ENCODE data around the gene ANKRD42.

DNA sequence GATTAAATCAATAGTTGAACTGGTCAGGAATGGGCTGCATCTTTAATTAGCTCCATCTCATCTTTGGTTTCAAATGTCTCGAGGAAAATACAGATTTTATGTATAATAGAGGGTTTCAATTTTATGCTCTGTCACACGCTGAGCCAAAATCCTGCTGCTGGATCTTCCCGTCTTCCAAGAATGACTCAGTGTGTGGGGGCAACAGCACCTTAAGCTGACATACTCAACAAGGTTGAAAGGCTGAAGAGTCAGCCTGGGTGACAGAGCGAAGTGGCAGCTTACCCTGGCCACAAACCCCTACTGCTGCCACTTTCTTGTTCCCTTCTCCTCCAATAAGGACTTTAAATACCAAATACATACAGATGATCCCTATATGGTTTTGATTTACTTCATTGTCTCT is 45.6 kb upstream of the ANKRD42 start:
- TF ChIP-seq POLR2AphosphoS5 (IDR thresholded peaks at IDR 0.05; ENCODE audit: low read depth, low read length) (no peak), POLR2A (IDR thresholded peaks at IDR 0.05; ENCODE audit: low read depth, low read length) (no peak), TAF1 (IDR thresholded peaks at IDR 0.05; ENCODE audit: low read depth, low read length) (no peak)

All from GM12891 (cell line).